Measurements from ENCODE around the gene LNPEP.

LNPEP gene

DNA sequence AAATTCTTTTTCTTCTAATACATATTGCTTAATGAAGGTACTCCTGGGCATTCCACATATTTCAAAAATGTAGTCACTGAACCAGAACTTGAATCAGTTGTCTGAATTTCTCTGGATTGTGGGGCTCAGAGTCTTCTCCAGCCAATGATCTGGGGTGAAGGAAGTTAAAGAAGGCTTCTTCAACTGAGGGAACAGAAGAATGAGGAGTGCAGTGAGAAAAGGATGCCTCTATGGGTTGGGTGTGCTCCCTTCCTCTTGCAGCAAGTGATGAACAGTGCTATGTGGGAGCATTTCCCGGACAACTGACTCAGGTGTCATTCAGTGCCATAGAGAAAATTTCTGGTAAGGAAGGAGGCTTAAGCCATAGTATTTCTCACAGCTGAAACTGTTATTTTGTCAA lies 7.9 kb downstream of the LNPEP start:
- H3K27ac ChIP-seq (ENCODE audit: low read length): no peak overlapping the region
- H3K36me3 ChIP-seq (ENCODE audit: control insufficient read depth, low read depth, low read length): no peaks in the 10 kb centered on the region
- H3K4me1 ChIP-seq (ENCODE audit: control insufficient read depth, low read depth, low read length): no peaks in the 10 kb centered on the region
- H3K27me3 ChIP-seq (ENCODE audit: control insufficient read depth, insufficient read depth, low read length): no peaks in the 10 kb centered on the region
- H3K4me3 ChIP-seq (ENCODE audit: low read length): no peak overlapping the region
- no peaks in the 10 kb centered on the region for H3K9me3 ChIP-seq (ENCODE audit: control insufficient read depth, low read depth, low read length)
- H3K9ac ChIP-seq (ENCODE audit: low read length): no peak overlapping the region

DNA sequence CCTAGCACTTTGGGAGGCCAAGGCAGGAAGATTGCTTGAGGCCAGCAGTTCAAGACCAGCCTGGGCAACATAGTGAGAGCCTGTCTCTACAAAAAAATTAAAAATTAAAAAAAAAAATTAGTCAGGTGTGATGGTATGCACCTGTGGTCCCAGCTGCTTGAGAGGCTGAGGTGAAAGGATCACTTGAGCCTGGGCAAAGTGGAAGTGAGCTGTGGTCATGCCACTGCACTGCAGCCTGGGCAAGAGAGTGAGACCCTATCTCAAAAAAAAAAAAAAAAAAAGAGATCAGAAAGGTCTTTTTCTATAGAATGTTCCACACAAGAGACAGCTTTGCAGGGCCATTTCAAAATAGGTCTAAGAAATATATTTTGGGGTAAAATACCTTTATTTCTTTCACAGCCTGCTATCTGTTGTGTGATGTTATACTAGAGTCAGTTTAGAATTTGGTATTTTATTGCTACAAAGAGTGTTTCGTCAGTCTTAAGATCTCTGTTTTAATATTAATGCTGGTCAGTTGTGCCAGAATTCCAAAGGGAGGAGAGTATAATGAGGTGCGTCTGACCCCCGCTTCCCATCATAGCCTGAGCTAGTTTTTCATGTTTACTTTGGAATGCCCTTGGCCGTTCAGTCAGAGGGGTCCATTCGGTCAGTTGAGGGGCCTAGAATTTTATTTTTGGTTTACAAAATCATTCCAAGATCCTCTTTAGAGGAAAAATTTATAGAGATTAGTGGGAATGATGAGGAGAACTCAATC lies 9.4 kb downstream of the LNPEP start:
- Histone ChIP-seq H3K27me3 (ENCODE audit: control insufficient read depth, insufficient read depth, low read length) (no peaks in the 10 kb centered on the region), H3K9ac (ENCODE audit: low read length) (no peak overlapping the region), H3K4me3 (ENCODE audit: low read length) (no peak overlapping the region), H3K4me1 (ENCODE audit: control insufficient read depth, low read depth, low read length) (no peaks in the 10 kb centered on the region), H3K36me3 (ENCODE audit: control insufficient read depth, low read depth, low read length) (no peaks in the 10 kb centered on the region), H3K9me3 (ENCODE audit: control insufficient read depth, low read depth, low read length) (peaks cover 6% of the 10 kb centered on the region), H3K27ac (ENCODE audit: low read length) (no peak overlapping the region)

DNA sequence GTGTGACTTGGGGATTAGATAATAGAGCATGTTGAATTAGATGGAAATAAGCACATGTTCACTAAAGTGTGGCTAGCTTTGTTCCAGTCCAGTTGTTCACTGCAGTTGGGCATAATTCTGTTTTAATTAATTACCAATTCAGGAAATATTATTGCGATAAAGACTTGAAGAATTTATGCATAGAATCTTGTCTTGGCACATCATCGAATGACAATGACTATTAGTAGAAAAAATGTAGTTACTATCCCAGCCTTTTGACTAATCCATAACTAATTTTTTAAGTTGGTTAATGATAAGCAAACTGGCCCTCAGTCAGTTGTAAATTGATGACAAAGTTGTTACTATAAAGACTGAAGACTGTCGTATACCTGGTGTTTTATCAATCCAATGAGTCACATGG lies 10.5 kb downstream of the LNPEP start:
- Histone ChIP-seq H3K4me3 (ENCODE audit: low read length) (no peak overlapping the region), H3K9ac (ENCODE audit: low read length) (no peak overlapping the region), H3K27me3 (ENCODE audit: control insufficient read depth, insufficient read depth, low read length) (no peaks in the 10 kb centered on the region), H3K4me1 (ENCODE audit: control insufficient read depth, low read depth, low read length) (peaks cover 6% of the 10 kb centered on the region), H3K9me3 (ENCODE audit: control insufficient read depth, low read depth, low read length) (peaks cover 6% of the 10 kb centered on the region), H3K27ac (ENCODE audit: low read length) (no peak overlapping the region), H3K36me3 (ENCODE audit: control insufficient read depth, low read depth, low read length) (no peaks in the 10 kb centered on the region)

DNA sequence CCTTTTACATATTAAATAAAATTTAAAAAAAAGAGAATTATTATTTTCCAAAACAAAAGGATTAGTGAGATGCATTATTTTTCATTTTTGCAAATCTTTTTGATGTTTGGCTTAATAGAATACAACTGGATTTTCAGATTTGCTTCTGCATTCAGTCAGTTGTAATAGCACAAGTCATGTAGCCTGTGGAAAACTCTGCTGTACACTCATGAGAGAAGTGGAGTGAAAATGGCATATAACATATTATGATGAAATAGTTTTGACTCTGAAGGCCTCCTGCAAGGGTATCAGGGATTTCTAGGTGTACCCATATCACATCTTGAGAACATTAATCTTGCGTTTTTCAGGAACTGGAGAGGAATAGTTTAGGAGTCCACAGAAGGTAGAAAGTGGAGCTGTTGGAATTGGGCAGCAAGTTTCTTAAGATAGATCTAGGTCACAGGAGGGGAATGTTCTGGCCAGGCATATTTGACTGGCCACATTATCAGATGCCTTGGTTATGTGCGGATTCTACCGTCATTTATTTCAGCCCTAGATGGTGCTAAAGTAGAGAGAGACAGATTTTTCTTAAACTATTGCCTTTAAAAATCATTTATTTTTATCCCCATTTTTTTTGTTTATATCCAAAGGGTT lies 16.4 kb downstream of the LNPEP start:
- Histone ChIP-seq H3K36me3 (ENCODE audit: control insufficient read depth, low read depth, low read length) (no peaks in the 10 kb centered on the region), H3K9me3 (ENCODE audit: control insufficient read depth, low read depth, low read length) (peaks cover 6% of the 10 kb centered on the region), H3K9ac (ENCODE audit: low read length) (no peak overlapping the region), H3K27ac (ENCODE audit: low read length) (no peak overlapping the region), H3K4me3 (ENCODE audit: low read length) (no peak overlapping the region), H3K27me3 (ENCODE audit: control insufficient read depth, insufficient read depth, low read length) (no peaks in the 10 kb centered on the region), H3K4me1 (ENCODE audit: control insufficient read depth, low read depth, low read length) (peaks cover 6% of the 10 kb centered on the region)

DNA sequence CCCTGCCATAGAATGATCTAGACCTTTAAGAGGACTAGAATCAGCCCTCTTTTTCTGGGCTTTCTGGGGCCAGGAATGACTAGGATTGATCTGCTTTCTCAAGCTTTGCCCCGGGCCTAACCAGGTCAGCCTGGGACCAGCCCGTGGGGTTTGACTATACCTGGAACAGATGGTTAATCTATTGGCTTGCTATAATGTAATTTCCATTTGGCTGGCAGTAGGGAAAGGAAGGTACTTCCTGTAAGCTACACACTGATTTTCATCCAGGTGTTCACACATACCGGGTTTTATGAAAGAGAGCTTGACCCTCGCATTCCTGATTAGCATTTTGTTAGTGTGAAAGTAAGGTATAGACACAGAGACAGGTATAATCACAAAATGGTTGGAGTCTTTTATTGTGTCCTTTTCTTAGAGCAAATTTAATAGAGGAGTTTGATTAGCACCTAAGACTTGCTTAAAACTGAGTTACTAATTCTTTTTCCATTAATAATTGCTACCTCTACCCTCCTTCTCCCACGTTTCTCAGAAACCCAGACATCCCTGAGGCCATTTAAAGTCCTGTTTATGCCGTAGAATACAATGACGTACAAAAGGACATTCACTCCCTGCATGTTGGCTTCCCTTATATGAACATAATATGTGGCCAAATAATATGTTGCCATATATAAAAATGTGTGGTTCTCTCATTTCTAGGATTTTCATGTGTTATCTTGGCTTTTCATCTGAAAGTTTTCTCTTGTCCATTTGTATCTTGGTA lies 17.3 kb downstream of the LNPEP start:
- no peak overlapping the region for H3K9ac ChIP-seq (ENCODE audit: low read length)
- peaks cover 6% of the 10 kb centered on the region for H3K9me3 ChIP-seq (ENCODE audit: control insufficient read depth, low read depth, low read length)
- peaks cover 6% of the 10 kb centered on the region for H3K4me1 ChIP-seq (ENCODE audit: control insufficient read depth, low read depth, low read length)
- no peak overlapping the region for H3K4me3 ChIP-seq (ENCODE audit: low read length)
- no peaks in the 10 kb centered on the region for H3K27me3 ChIP-seq (ENCODE audit: control insufficient read depth, insufficient read depth, low read length)
- H3K27ac ChIP-seq (ENCODE audit: low read length): no peak overlapping the region
- H3K36me3 ChIP-seq (ENCODE audit: control insufficient read depth, low read depth, low read length): no peaks in the 10 kb centered on the region

DNA sequence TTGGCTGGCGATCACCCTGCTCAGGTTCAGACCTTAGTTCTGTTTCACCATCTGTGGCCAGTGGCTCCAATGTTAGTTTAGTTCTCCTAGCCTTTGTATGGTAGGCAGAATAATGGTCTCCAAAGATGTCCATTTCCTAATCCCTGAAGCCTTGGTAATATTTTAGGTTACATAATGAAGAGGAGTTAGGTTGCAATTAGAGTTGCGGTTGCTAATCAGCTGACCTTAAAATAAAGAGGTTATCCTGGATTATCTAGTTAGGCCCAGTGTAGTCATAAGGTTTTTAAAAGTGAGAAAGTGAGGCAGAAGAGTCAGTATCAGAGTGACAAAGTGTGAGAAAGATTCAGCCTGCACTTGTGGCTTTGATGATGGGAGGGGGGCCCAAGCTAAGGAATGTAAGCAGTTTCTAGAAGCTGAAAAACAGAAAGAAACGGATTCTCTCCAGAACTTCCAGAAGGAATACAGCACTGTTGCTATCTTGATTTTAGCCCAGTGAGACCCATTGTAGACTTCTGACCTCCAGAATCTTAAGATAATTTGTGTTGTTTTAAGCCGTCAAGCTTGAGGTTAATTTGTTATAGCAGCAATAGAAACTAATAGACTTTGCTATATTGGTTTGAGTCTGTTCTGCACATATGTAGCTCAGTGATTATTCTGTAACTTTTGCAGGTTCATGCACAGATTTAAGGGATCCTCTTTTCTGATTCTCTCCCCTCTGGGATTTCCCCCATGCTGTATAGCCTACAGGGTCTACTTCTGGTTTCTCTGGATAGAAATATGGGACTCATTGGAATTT lies 21.6 kb downstream of the LNPEP start:
- H3K36me3 ChIP-seq (ENCODE audit: control insufficient read depth, low read depth, low read length): no peaks in the 10 kb centered on the region

DNA sequence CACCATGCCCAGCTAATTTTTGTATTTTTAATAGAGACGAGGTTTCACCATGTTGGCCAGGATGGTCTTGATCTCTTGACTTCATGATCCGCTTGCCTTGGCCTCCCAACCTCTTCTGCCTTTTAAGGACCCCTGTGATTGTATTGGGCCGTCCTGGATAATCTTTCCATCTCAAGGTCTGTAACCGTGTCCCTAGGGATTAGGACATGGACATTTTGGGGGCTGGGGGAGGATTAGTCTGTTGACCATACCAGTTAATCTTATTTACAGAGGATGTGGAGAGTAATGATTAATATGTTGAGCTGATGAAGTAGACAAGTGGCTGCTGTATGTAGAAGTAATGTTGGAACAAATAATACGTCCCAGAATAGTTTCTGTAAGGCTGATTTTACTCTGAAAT lies 23.1 kb downstream of the LNPEP start:
- Histone ChIP-seq H3K4me3 (ENCODE audit: low read length) (no peak overlapping the region), H3K27me3 (ENCODE audit: control insufficient read depth, insufficient read depth, low read length) (no peaks in the 10 kb centered on the region), H3K9me3 (ENCODE audit: control insufficient read depth, low read depth, low read length) (no peaks in the 10 kb centered on the region), H3K4me1 (ENCODE audit: control insufficient read depth, low read depth, low read length) (no peaks in the 10 kb centered on the region), H3K36me3 (ENCODE audit: control insufficient read depth, low read depth, low read length) (no peaks in the 10 kb centered on the region), H3K27ac (ENCODE audit: low read length) (no peak overlapping the region), H3K9ac (ENCODE audit: low read length) (no peak overlapping the region)

More for the DNA sequence above, 21.6 kb downstream of the LNPEP start:
- no peaks in the 10 kb centered on the region for H3K4me1 ChIP-seq (ENCODE audit: control insufficient read depth, low read depth, low read length)
- no peak overlapping the region for H3K4me3 ChIP-seq (ENCODE audit: low read length)
- H3K9ac ChIP-seq (ENCODE audit: low read length): no peak overlapping the region
- no peak overlapping the region for H3K27ac ChIP-seq (ENCODE audit: low read length)
- no peaks in the 10 kb centered on the region for H3K9me3 ChIP-seq (ENCODE audit: control insufficient read depth, low read depth, low read length)
- H3K27me3 ChIP-seq (ENCODE audit: control insufficient read depth, insufficient read depth, low read length): no peaks in the 10 kb centered on the region

DNA sequence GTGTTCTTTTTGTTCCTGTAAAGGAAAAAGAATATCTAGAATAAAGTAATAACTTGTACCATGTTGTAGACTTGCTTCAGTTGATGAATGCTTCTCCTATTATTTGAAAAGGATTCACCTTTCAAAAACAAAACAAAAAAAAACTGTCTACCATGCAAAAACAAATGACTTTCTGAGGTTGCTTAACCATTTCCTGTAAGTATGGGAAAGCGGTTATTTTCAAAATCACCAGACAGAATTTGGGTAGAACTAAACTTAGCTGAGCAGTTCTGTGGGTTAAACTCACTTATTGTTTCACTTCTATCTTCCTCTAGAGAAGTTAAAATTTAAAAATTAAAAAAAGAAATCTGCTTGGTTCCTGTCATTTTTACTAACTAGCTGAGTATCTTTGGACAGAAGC lies 25.2 kb downstream of the LNPEP start:
- H3K4me3 ChIP-seq (ENCODE audit: low read length): no peak overlapping the region
- H3K27ac ChIP-seq (ENCODE audit: low read length): no peak overlapping the region
- H3K27me3 ChIP-seq (ENCODE audit: control insufficient read depth, insufficient read depth, low read length): no peaks in the 10 kb centered on the region
- no peaks in the 10 kb centered on the region for H3K4me1 ChIP-seq (ENCODE audit: control insufficient read depth, low read depth, low read length)
- H3K9ac ChIP-seq (ENCODE audit: low read length): no peak overlapping the region
- no peaks in the 10 kb centered on the region for H3K9me3 ChIP-seq (ENCODE audit: control insufficient read depth, low read depth, low read length)
- H3K36me3 ChIP-seq (ENCODE audit: control insufficient read depth, low read depth, low read length): no peaks in the 10 kb centered on the region

DNA sequence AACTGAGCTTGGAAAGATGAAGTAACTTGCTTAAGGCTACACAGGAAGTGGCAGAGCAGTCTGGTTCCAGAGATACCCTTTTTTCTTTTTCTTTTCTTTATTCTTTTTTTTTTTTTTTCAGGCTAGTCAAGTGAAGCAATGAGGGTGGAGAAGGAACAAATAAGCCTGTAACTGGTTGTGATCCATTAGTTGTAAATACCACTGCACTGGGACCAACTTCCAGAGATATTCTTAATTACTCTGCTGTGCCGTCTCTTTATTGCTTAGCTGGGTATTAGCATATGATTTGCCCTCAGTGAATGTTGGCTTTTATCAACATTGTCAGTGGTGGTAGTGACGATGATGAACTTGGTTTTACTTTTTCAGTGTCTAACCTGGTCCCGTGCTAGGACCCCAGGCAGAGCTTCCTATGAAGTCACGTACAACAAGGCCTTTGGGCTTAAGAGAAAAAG lies 26.7 kb downstream of the LNPEP start:
- Histone ChIP-seq H3K9me3 (ENCODE audit: control insufficient read depth, low read depth, low read length) (no peaks in the 10 kb centered on the region), H3K36me3 (ENCODE audit: control insufficient read depth, low read depth, low read length) (no peaks in the 10 kb centered on the region), H3K4me1 (ENCODE audit: control insufficient read depth, low read depth, low read length) (no peaks in the 10 kb centered on the region), H3K27ac (ENCODE audit: low read length) (no peak overlapping the region), H3K27me3 (ENCODE audit: control insufficient read depth, insufficient read depth, low read length) (no peaks in the 10 kb centered on the region), H3K4me3 (ENCODE audit: low read length) (no peak overlapping the region), H3K9ac (ENCODE audit: low read length) (no peak overlapping the region)

DNA sequence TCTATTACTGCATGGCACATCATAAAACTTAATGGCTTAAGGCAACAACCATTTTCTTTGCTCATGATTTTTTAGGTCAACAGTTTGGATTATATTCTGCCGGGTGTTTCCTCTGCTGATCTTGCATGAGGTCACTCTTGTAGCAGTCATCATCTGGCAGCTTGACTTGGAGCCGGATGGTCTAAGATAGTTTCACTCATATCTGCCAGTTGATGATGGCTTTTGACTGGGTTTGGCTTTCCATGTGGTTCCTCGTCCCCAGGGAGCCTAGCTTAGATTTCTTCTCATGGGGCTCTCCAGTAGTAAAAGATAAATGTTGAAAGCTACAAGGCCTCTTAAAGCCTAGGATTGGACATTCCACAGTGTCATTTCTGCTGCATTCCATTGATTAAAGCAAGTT lies 27.4 kb downstream of the LNPEP start:
- Histone ChIP-seq H3K9ac (ENCODE audit: low read length) (no peak overlapping the region), H3K9me3 (ENCODE audit: control insufficient read depth, low read depth, low read length) (no peaks in the 10 kb centered on the region), H3K4me1 (ENCODE audit: control insufficient read depth, low read depth, low read length) (no peaks in the 10 kb centered on the region), H3K27ac (ENCODE audit: low read length) (no peak overlapping the region), H3K27me3 (ENCODE audit: control insufficient read depth, insufficient read depth, low read length) (no peaks in the 10 kb centered on the region), H3K4me3 (ENCODE audit: low read length) (no peak overlapping the region), H3K36me3 (ENCODE audit: control insufficient read depth, low read depth, low read length) (no peaks in the 10 kb centered on the region)

DNA sequence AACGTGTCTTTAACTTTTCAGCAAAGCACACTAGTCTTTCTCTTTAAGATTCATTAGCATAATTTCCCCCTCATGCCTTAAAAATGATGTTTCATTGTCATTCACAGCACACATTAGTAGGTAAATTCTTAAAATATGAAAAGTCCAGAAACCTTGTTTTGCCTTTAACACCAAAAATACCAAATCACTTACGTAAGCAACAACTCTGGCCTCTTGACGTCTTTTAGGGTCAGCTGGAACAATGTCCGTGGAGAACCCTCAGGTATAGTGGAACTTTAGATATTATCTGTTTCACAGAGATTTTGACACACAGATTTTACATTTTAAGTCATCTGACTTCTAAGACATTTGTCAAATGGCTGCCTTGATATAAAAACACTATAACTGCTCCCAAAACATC lies 30.9 kb downstream of the LNPEP start:
- Histone ChIP-seq H3K36me3 (ENCODE audit: control insufficient read depth, low read depth, low read length) (no peaks in the 10 kb centered on the region), H3K4me1 (ENCODE audit: control insufficient read depth, low read depth, low read length) (no peaks in the 10 kb centered on the region), H3K9me3 (ENCODE audit: control insufficient read depth, low read depth, low read length) (no peaks in the 10 kb centered on the region), H3K27me3 (ENCODE audit: control insufficient read depth, insufficient read depth, low read length) (no peaks in the 10 kb centered on the region), H3K4me3 (ENCODE audit: low read length) (no peak overlapping the region), H3K9ac (ENCODE audit: low read length) (no peak overlapping the region), H3K27ac (ENCODE audit: low read length) (no peak overlapping the region)

Measured in iPS-18a (cell line).